IgD-negative memory B cell (primary cell): Measurements from ENCODE around the gene TCP1. TPM values are rescaled to one million over a fixed set of nuclear protein-coding genes. Genes with fewer than 3 reads are reported as not detected.

Source experiments
- H3K27ac Mint-ChIP-seq, 3 donors: one replicate each; pipeline ENCODE4 v1.8.0; 2020 to 2022; ENCODE audit warnings: mild to moderate bottlenecking in 3 of 3, mixed read lengths in 3 of 3, moderate library complexity in 1 of 3
- H3K27me3 Mint-ChIP-seq: one replicate; pipeline ENCODE4 v1.8.0; 2021; ENCODE audit warnings: mixed read lengths
- H3K36me3 Mint-ChIP-seq: one replicate; pipeline ENCODE4 v1.8.0; 2020; ENCODE audit warnings: mild to moderate bottlenecking, mixed read lengths
- H3K4me1 Mint-ChIP-seq, 3 donors: one replicate each; pipeline ENCODE4 v1.8.0; 2020 to 2022; ENCODE audit warnings: mixed read lengths in 3 of 3, mild to moderate bottlenecking in 1 of 3
- H3K4me3 Mint-ChIP-seq, 4 donors: one replicate each; pipeline ENCODE4 v1.8.0; 2020 to 2022; ENCODE audit warnings: mild to moderate bottlenecking in 4 of 4, mixed read lengths in 4 of 4, moderate library complexity in 3 of 4
- H3K9me3 Mint-ChIP-seq, 3 donors: one replicate each; pipeline ENCODE4 v1.8.0; 2020 to 2021; ENCODE audit warnings: mixed read lengths in 3 of 3, mild to moderate bottlenecking in 1 of 3
- polyA plus RNA-seq: library from polyadenylated mRNA; unstranded; fragments of 300-500 nt; fragmentation: Illumina TruSeq; gene quantifications from one replicate; pipeline ENCODE4 v1.2.3, GENCODE V29; 2021

TCP1 gene
- polyA plus RNA-seq = 82.7 TPM

- Mint-ChIP-seq H3K4me3 (peak within 1 kb of the TSS; percentile 97 to 100 (median 100)), H3K36me3 (peaks cover 3% of the 10 kb centered on the region), H3K9me3 (no peaks in the 10 kb centered on the region), H3K4me1 (peaks cover 25 to 40% (median 33%) of the 10 kb centered on the region in 3 donors), H3K27ac (peak within 1 kb of the TSS; percentile 95 to 99 (median 96)), H3K27me3 (no peaks in the 10 kb centered on the region)
Observed at GRCh38 chr6:159789377-159790148, at the start of gene TCP1. Gene TCP1 (minus strand): TSS chr6:159789602. CDS start chr6:159789468, 134 bp downstream.

- peak overlapping the region in 1 of 4 donors; percentile 10 for H3K4me3 Mint-ChIP-seq
- H3K36me3 Mint-ChIP-seq = peaks cover 2% of the 10 kb centered on the region
- H3K4me1 Mint-ChIP-seq = no peaks in the 10 kb centered on the region
- no peaks in the 10 kb centered on the region for H3K9me3 Mint-ChIP-seq
- peak overlapping the region in 1 of 3 donors; percentile 3 for H3K27ac Mint-ChIP-seq
- H3K27me3 Mint-ChIP-seq = peaks cover 16% of the 10 kb centered on the region
Observed at GRCh38 chr6:159838020-159838744, 48.8 kb upstream of the TCP1 start.

- no peak overlapping the region for H3K4me3 Mint-ChIP-seq
- peaks cover 2% of the 10 kb centered on the region for H3K36me3 Mint-ChIP-seq
- no peaks in the 10 kb centered on the region for H3K9me3 Mint-ChIP-seq
- H3K27ac Mint-ChIP-seq = no peak overlapping the region
- H3K27me3 Mint-ChIP-seq = peaks cover 16% of the 10 kb centered on the region
- no peaks in the 10 kb centered on the region for H3K4me1 Mint-ChIP-seq
Observed at GRCh38 chr6:159837511-159837910, 48.1 kb upstream of the TCP1 start.

- no peaks in the 10 kb centered on the region for H3K4me1 Mint-ChIP-seq
- peaks cover 2% of the 10 kb centered on the region for H3K36me3 Mint-ChIP-seq
Observed at GRCh38 chr6:159836718-159837490, 47.5 kb upstream of the TCP1 start.

GRCh38 chr6:159833997-159834603, 44.7 kb upstream of the TCP1 start:
- no peak overlapping the region for H3K4me3 Mint-ChIP-seq
- H3K9me3 Mint-ChIP-seq = no peaks in the 10 kb centered on the region
- H3K36me3 Mint-ChIP-seq = peaks cover 2% of the 10 kb centered on the region
- peaks cover 0 to 10% (median 7%) of the 10 kb centered on the region in 3 donors for H3K4me1 Mint-ChIP-seq
- peaks cover 12% of the 10 kb centered on the region for H3K27me3 Mint-ChIP-seq
- peak overlapping the region in 1 of 3 donors; percentile 68 for H3K27ac Mint-ChIP-seq

More at GRCh38 chr6:159836718-159837490, 47.5 kb upstream of the TCP1 start:
- H3K27ac Mint-ChIP-seq = no peak overlapping the region
- H3K27me3 Mint-ChIP-seq = peaks cover 17% of the 10 kb centered on the region
- no peaks in the 10 kb centered on the region for H3K9me3 Mint-ChIP-seq
- no peak overlapping the region for H3K4me3 Mint-ChIP-seq

GRCh38 chr6:159833556-159833955, 44.2 kb upstream of the TCP1 start:
- peaks cover 0 to 10% (median 7%) of the 10 kb centered on the region in 3 donors for H3K4me1 Mint-ChIP-seq
- H3K27ac Mint-ChIP-seq = peak overlapping the region in 1 of 3 donors; percentile 68
- H3K27me3 Mint-ChIP-seq = peaks cover 11% of the 10 kb centered on the region
- no peaks in the 10 kb centered on the region for H3K9me3 Mint-ChIP-seq
- peaks cover 2% of the 10 kb centered on the region for H3K36me3 Mint-ChIP-seq
- H3K4me3 Mint-ChIP-seq = no peak overlapping the region

GRCh38 chr6:159832946-159833345, 43.5 kb upstream of the TCP1 start:
- Mint-ChIP-seq H3K27ac (peak overlapping the region in 1 of 3 donors; percentile 19), H3K4me3 (no peak overlapping the region), H3K9me3 (no peaks in the 10 kb centered on the region), H3K27me3 (peaks cover 7% of the 10 kb centered on the region), H3K36me3 (peaks cover 2% of the 10 kb centered on the region), H3K4me1 (peaks cover 0 to 10% (median 7%) of the 10 kb centered on the region in 3 donors)

GRCh38 chr6:159831373-159831679, 41.9 kb upstream of the TCP1 start:
- peaks cover 0 to 10% (median 7%) of the 10 kb centered on the region in 3 donors for H3K4me1 Mint-ChIP-seq
- H3K27me3 Mint-ChIP-seq = peaks cover 6% of the 10 kb centered on the region
- H3K27ac Mint-ChIP-seq = no peak overlapping the region
- peaks cover 2% of the 10 kb centered on the region for H3K36me3 Mint-ChIP-seq
- H3K4me3 Mint-ChIP-seq = no peak overlapping the region
- no peaks in the 10 kb centered on the region for H3K9me3 Mint-ChIP-seq

GRCh38 chr6:159830501-159831372, 41.3 kb upstream of the TCP1 start:
- Mint-ChIP-seq H3K36me3 (no peaks in the 10 kb centered on the region), H3K27me3 (peaks cover 5% of the 10 kb centered on the region), H3K4me3 (no peak overlapping the region), H3K9me3 (no peaks in the 10 kb centered on the region), H3K4me1 (peaks cover 0 to 10% (median 7%) of the 10 kb centered on the region in 3 donors), H3K27ac (no peak overlapping the region)

- no peaks in the 10 kb centered on the region for H3K9me3 Mint-ChIP-seq
- H3K36me3 Mint-ChIP-seq = no peaks in the 10 kb centered on the region
- H3K27me3 Mint-ChIP-seq = peaks cover 5% of the 10 kb centered on the region
- peak overlapping the region in 2 of 4 donors; percentile 15 to 81 for H3K4me3 Mint-ChIP-seq
- H3K4me1 Mint-ChIP-seq = peaks cover 0 to 10% (median 9%) of the 10 kb centered on the region in 3 donors
- H3K27ac Mint-ChIP-seq = no peak overlapping the region
Observed at GRCh38 chr6:159829526-159829925, 40.1 kb upstream of the TCP1 start.

- Mint-ChIP-seq H3K9me3 (no peaks in the 10 kb centered on the region), H3K4me3 (no peak overlapping the region), H3K27me3 (peaks cover 5% of the 10 kb centered on the region), H3K36me3 (peaks cover 3% of the 10 kb centered on the region), H3K4me1 (peaks cover 0 to 10% (median 9%) of the 10 kb centered on the region in 3 donors), H3K27ac (no peak overlapping the region)
Observed at GRCh38 chr6:159828074-159828473, 38.7 kb upstream of the TCP1 start.

GRCh38 chr6:159826968-159827647, 37.7 kb upstream of the TCP1 start:
- Mint-ChIP-seq H3K4me1 (peaks cover 0 to 10% (median 10%) of the 10 kb centered on the region in 3 donors), H3K36me3 (peaks cover 5% of the 10 kb centered on the region), H3K27ac (no peak overlapping the region), H3K9me3 (no peaks in the 10 kb centered on the region), H3K4me3 (no peak overlapping the region), H3K27me3 (peaks cover 4% of the 10 kb centered on the region)

- Mint-ChIP-seq H3K4me1 (peaks cover 0 to 10% (median 10%) of the 10 kb centered on the region in 3 donors), H3K36me3 (peaks cover 5% of the 10 kb centered on the region), H3K27me3 (peaks cover 5% of the 10 kb centered on the region)
Observed at GRCh38 chr6:159826004-159826403, 36.6 kb upstream of the TCP1 start.

More at GRCh38 chr6:159826004-159826403, 36.6 kb upstream of the TCP1 start:
- H3K27ac Mint-ChIP-seq = peak overlapping the region in 1 of 3 donors; percentile 82
- H3K4me3 Mint-ChIP-seq = no peak overlapping the region
- no peaks in the 10 kb centered on the region for H3K9me3 Mint-ChIP-seq
